GM21723 (cell line): ENCODE results near the gene RNGTT.
"Not testable (repeated sequence)": the region's sequence is repeated elsewhere in the genome, so short reads cannot be mapped to it uniquely, and the experiment has no call there.

Experiments used
- ATAC-seq: cut with Tn5 transposase; IDR thresholded peaks from one replicate; pipeline ENCODE4 v1.9.1; 2021; ENCODE audit warnings: mild to moderate bottlenecking, moderate library complexity; ENCODE audit not compliant: unreplicated experiment

RNGTT gene

DNA sequence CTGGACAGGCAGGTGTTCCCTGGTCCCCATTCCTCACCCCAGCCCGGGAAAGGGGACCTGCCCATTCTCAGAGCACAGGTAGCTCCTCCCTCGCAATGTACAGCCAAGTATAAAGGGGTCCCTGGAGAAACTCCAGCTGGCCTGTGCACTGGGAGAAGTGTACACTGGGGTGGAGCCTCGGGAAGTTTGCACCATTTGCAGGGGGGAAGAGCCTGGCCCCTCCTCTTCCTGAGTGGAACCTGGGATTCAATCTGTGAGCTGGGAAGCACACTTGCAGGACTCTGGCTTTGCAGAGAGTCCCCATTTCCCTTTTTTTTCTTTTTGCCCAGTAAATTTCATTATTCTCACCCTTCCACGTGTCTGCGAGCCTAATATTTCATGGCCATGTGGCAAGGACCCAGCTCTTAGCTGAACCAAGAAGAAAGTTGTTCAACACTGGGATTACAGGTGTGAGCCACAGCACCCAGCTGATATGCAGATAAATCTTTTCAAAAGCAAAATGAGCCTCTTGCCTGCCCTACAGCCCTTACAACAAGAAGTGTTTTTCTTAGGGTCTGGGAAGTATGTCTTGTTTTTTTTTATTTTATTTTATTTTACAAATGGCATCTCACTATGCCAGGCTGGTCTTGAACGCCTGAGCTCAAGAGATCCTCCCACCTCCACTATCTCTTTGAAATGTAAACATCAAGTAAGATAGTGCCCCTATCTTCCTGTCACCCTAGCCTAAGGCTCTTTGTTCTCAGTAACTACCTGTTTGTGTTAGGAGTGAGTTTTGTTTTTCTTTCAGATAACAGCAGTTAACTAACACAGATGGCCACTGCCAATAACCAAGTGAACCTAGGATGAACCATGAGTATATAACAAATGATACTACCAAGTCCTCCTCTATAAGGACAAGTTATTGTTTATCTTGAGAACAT is 9.3 kb upstream of the RNGTT start:
- ATAC-seq = no peak

DNA sequence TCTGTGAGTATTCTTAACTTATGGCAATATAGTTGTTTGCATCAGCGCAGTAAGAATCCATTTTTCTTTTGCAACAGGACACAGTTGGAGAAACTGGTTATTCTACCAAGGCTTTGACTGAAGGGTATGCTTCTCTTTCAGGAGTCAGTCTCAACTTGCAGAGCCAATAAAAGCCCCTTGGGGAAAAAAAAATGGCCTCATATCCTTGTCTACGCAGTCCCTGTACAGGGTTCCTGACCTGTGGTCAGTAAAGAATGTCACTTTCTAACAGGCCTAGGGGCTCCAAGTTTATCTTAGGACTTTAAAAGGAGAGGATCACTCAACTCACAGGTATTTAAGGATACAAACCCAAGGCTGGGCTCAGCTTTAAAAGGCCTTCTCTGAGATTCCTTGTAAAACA is 6.9 kb upstream of the RNGTT start:
- no peak for ATAC-seq

DNA sequence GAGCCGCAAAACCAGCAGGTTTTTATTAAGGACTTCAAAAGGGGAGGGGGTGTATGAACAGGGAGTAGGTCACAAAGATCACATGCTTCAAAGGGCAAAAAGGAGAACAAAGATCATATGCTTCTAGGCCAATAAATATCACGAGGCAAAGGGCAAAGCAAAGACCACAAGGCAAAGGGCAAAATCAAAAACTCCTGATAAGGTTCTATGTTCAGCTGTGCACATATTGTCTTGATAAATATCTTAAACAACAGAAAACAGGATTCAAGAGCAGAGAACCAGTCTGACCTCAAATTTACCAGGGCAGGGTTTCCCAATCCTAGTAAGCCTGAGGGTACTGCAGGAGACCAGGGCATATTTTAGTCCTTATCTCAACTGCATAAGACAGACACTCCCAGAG is 5.8 kb upstream of the RNGTT start:
- ATAC-seq = not testable (repeated sequence)

DNA sequence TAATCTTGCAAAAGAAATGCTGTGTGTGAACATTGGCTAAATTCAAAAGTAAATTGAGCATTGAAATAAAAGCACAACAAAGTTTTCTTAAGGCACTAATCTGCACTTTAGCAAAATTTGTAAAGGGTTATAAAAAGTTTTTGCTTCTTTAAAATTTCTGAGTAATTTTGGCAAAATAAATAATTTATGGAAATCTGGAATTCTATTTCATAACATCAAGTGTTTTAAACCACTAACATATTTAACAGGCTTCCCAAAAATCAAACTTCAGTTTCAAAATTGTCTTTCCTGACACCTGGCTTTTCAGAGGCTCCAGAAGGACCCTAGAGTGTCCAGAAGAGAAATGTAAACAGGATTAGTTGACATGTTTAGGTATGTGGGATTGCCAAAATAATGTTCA is 4.5 kb upstream of the RNGTT start:
- no peak for ATAC-seq

DNA sequence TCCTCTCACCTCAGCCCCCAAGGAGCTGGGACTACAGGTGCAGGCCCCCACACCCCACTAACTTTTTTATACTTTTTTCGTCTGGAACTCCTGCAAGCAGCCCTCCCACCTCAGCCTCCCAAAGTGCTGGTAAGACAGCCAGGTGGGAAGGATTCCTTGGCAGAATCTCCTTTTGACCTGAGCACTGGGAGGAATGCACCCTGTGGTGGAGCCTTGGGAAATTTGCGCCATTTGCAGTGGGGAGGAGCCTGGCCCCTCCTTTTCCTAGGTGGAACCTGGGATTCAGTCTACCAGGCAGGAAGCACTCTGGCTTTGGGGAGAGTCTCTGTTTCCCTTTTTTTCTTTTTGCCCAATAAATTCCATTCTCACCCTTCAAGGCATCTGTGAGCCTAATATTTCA is 2.3 kb upstream of the RNGTT start:
- ATAC-seq = no peak

DNA sequence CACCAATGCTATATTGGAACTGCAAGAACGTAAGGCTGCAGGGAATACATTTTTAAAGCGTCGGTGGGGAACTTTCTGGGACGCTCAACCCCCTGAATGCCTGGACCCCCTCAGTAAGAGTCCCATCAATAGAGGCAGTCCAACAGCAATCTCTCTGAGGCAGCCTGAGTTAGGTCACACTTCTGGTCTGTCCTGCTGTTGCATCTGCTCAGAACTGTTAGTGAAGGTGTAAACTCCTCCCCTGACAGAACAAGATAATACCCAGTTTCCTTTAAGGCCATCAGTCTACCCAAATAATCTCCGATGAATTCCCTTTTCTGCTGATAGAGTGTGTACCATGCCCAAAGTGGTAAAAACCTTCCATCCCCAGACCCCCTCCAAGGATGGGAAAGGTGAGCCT is 1.1 kb upstream of the RNGTT start:
- no peak for ATAC-seq

DNA sequence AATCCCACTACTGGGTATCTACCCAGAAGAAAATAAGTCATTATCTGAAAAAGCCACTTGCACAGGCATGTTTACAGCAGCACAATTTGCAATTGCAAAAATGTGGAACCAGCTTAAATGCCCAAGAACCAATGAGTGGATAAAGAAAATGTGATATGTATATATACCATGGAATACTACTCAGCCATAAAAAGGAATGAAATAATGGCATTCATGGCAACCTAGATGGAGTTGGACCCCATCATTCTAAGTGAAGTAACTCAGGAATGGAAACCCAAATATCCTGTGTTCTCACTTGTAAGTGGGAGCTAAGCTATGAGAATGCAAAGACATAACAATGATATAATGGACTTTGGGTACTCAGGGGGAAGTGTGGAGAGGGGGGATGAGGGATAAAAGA is 4.6 kb downstream of the RNGTT start:
- ATAC-seq = no peak

DNA sequence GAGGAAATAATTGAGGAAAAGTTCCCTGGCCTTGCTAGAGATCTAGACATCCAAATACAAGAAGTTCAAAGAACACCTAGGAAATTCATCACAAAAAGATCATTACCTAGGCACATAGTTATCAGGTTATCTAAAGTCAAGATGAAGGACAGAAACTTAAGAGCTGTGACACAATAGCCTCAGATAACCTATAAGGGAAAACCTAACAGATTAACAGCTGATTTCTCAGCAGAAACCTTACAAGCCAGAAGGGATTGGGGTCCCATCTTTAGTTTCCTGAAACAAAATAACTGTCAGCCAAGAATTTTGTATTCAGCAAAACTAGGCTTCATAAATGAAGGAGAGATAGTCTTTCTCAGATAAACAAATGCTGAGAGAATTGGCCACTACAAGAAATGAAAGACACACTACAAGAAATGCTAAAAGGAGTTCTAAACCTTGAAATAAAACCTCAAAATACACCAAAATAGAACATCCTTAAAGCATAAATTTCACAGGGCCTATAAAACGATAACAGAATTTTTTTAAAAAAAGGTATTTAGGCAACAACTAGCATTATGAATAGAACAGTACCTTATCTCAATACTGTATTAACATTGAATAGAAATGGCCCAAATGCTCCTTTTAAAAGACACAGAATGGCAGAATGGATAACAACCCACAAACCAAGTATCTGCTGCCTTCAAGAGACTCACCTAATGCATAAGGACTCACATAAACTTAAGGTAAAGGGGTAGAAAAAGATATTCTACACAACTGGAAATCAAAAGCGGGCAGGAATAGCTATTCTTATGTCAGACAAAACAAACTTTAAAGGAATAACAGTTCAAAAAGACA is 9.7 kb downstream of the RNGTT start:
- no peak for ATAC-seq

DNA sequence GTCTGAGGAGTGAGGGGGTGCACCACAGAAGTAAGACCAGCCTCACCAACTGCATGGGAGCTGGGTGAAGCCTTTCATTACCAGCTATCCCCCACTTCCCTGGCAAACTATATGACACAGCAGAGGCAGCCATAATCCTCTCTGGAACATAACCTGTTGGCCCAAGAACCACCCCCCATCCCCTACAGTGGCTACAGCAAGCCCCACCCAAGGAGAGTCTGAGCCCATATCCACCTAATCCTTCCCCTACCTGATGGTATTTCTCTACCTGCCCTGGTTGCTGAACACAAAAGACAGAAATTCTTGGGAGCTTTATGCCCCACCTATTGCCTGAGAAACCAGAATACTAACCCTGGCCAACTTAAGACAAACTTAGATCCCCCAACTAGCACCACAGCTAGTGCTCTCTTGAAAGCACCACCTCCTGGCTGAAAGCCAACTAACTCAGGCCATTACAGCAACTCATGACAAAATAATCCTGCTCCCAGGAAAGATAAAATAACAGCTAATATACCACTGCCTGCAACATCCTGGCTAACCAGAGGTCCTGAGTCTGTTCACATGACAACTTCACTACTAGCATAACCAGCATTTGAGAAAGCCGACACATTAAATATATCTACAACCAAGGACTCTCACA is 11.2 kb downstream of the RNGTT start:
- no peak for ATAC-seq

DNA sequence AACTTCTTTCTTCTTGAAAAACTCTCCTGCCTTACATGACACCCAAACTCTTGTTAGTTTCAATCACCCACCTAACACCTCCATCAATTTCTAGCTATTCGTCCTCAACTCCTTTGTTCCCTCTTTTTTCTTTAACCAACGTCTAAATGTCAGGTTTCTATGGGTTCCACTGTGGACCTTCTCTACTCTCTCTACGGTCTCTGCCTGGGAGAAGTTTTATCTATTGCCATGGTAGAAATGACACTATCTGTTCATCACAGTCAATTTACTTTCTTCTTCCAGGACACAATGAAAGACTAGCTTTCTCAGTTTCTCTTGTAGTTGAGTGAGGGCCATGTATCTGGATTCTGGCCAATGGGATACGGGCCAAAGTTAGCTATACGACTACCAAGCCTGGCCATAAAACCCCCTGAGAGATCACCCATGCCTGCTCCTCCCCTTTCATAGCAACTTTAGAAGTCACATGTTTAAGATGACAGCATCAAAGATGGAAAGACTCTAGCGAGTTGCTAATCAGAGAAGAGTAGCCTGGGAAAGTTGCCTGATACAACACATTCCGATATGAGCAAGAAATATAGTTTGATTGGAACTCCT is 17.9 kb downstream of the RNGTT start:
- no peak for ATAC-seq

DNA sequence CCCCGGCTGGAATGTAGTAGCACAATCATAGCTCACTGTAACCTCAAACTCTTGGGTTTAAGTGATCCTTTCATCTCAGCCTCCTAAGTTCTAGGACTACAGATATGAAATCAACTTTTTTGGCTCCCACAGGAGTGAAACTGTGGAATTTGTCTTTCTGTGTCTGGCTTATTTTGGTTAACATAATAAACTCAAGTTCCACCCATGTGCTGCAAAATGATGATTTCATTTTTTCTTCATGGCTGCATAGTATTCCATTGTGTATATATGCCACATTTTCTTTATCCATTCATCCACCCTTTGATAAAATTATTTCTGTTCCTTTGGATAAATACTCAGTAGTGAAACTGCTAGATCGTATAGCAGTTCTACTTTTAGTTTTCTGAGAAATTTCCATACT is 29.9 kb downstream of the RNGTT start:
- no peak for ATAC-seq

DNA sequence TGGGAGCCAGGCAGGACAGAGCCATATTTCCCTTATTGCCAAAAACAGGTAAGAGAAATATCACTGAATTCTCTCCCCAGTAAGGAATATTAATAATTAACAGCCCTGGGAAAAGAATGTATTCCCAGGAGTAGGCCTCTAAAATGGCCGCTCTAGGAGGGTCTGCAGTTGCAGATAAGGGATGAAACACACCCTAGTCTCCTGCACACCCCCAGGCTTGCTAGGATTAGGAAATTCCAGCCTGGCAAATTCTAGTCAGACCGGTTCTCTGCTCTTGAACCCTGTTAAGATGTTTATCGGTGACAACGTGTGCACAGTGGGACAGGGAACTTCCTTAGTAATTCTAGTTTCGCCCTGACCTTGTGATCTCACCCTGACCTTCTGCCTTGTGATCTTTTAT is 31.4 kb downstream of the RNGTT start:
- ATAC-seq = not testable (repeated sequence)

DNA sequence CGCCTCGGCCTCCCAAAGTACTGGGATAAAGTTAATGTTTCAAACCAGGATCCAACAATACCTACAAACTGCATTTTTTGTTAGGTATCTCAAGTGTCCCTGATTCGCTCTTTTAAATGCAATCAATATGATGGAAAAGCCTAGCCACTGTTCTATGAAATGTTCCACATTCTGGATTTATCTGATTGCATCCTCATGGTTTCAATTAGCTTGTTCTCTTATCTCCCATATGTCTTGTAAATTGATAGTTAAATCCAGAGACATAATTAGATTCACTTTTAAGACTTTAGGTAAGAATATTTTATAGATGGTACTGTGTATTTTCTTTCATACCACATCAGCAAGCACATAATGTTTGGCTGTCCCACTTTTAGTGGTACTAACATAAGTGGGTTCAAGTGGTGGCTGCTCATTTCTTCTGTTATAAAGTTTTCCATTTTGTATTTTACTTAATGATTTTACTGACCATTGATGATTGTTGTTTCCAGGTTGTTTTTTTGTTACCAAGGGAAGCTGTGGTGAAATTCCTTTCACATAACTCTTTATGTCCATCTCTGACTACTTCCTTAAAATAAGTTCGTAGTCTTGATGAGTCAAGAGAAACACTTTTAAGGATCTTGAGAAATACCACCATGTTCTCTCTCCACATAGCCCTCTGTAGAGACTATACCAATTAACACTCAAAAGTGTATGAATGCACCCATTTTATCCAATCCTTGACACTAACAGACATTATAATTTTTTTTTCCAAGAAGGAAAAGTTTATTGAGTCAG is 40.5 kb downstream of the RNGTT start:
- no peak for ATAC-seq

DNA sequence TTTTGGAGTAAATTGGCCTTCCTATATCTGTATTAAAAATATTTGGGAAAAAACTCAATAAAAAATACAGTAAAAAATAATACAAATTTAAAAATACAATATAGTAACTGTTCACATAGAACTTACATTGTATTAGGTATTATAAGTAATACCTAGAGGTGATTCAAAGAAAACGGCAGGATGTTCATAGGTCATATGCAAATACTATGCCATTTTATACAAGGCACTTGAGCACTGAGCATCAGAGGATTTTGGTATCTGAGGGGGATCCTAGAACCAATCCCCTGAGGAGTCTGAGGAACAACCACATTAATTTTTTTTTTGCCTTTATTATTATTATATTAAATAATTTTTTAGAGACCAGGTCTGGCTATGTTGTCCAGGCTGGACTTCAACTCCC is 41.7 kb downstream of the RNGTT start:
- no peak for ATAC-seq

DNA sequence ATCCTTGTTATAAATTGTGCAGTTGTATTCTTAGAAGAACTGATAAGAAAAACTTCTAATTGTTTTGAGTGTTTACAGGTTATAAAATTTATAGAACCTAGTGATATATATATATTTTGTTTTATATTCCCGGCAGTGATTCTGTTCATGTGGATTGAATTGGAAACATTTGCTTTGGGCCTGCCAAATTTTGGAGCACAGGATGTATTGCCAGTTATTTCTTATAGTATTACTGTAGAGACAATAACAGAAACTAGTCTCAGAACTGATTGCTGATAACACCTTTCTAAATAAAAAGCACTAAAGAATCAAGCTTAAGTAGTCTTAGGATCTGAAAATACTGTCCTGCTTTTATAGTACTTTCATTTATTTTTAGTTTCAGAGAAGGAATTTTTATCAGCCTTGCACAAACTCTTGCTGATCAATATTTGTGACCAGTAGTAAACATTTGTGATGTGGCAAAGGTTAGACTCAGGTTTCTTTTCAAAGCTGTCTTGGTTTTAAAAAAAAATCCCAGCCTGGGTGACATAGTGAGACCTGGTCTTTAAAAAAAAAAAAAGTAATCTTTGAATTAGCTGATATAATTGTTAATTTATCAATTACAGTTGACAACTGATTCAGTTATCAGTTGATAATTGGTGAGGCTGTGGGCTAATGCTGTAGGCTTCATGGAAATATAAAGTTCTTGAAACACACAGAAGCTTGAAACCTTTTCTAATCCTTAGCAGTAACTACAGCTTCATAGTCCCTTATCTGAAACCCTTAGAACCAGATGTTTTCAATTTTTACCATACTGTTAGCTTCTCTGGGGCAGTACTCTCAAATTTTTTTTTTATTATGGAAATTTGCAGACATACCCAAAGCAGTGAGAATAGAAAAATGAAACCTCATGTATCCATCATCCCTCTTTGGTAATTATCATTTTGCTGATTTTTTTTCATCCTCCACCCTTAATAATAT is 42.4 kb downstream of the RNGTT start:
- ATAC-seq = no peak

DNA sequence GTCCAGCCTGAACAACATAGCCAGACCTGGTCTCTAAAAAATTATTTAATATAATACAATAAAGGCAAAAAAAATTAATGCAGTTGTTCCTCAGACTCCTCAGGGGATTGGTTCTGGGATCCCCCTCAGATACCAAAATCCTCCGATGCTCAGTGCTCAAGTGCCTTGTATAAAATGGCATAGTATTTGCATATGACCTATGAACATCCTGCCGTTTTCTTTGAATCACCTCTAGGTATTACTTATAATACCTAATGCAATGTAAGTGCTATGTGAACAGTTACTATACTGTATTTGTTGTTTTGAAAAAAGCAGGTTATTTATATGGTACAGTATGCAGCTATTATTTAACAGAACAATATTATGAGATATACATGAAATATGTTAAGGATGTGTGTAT is 43.3 kb downstream of the RNGTT start:
- ATAC-seq = no peak

DNA sequence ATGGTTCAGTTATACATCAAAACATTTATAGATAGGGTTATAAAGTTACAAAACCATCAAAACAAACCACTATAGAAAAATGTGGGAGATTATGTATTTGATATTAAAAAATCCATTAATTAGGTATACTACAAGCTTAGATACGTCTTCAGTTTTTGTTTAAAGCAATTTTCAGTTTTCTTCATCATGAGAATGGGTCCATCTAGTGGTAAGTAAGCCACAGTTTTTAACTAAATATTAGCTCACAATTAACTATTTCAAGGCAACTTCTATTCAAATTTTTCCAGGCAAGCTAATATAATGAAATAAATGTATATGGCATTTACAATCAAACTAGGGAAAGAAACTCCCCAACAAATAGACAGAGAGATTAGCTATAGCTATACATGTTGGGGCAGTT is 44.4 kb downstream of the RNGTT start:
- no peak for ATAC-seq

DNA sequence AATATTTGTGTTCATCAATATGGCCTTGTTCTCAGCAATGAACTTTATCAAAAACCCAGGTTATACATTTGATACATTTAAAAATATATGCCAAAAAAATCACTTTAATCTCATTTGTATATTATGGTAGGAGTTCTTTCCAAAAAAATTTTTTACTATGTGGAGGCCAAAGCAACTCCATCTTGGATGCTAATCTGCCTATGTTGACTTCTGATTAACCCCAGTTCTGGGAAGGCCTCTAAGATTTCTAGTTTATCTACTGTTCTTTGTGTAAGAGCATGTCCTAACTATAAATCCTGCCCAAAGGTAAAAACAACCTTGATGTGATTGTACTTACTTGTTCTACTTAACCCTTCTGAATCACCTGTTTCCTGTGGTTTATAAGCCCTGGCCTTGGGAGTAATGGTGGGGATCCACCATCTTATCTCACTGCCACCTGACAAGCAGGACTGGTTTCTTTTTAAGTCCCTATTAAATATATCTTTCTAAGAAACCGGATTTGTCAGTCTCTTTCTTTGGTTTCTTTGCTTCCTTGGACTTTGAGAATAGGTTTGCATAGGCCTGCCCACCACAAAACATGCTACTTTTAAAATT is 46.7 kb downstream of the RNGTT start:
- ATAC-seq = no peak
